Measurements from ENCODE around the gene FPR1.

The FPR1 gene

DNA sequence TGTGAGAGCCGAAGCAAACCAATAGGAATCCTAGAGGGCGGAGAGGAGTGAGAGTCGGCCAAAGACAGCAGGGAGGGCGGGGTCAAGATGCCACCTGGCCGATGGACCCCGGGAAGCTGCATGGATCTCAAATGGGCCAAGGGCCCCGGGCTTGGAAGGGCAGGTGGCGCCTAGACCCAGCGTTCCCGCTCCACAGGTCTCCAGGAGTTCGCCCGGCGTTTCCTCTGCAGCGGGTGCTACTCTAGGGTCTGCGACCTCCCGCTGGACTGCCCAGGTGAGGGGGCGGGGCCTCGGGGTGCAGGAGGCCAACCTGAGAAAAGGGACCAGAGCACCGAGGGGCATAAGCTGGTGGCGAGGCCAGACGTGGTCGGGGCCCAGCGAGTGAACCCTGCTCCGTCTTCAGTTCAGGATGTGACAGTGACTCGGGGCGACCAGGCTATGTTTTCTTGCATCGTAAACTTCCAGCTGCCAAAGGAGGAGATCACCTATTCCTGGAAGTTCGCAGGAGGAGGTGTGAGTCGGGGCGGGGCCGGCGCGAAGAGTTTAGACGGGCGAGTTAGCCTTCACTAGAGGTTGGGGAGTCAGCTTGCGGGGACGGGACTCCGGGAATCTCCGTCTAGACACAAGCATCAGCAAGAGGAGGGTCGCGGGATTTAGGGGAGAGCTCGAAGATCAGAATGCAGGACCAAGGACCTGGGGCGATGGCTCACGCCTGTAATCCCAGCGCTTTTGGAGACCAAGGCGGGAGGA lies 48.7 kb downstream of the FPR1 start:
- no peak for DNase-seq

DNA sequence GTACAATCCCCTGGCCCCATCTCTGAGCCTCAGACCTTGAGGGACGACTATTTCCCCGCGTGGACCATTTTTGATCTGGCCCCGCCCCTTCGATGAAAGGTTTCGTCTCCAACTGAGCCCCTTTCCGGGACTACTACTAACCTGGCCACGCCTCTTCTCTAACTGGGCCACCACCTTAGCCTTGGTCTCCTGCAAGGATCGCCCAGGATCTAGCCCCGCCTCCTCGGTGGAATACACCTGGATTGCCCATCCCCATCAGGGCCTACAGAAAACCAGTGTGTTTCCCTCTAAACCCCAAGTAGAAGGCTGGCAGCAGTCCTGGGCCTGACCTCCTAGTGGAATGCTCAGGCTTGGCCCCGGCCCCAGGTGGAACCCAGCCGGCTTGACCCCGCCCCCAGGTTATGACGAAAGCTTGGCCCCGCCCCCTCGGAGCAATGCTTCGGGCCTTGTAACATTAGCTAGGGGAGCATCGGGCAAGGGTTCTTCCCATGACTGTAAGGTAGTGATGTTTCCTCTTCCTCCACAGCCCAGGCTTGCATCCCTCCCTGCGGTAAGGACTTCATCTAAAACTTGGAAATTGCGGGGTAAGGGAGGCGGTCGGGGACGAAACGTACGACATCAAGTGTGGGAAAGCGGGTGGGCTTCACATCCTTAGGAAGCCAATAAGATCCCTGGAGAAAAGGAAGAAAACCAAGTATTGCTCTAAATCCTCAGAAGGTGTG lies 49.4 kb downstream of the FPR1 start:
- DNase-seq: no peak

DNA sequence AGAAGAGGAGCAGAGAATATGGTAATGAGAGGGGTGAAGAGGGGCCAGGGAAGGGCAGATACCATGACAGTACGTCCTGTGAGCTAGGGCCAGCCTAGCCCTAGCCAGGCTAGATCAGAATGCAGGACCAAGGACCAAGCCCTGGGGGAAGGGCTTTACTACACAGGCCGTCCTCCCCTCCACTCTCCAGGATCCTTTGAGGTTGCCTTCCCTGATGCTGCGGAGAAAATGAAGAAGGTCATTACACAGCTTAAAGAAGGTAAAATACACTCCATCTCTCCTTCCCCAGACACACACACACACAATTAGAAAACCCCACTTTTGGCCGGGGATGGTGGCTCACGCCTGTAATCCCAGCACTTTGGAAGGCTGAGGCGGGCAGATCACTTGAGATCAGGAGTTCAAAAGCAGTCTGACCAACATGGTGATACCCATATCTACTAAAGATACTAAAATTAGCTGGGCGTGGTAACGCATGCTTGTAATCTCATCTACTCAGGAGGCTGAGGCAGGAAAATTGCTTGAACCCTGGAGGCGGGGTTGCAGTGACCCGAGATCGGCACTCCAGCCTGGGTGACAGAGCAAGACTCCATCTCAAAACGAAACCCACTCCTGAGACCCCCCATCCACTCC lies 50.1 kb downstream of the FPR1 start:
- DNase-seq: no peak

DNA sequence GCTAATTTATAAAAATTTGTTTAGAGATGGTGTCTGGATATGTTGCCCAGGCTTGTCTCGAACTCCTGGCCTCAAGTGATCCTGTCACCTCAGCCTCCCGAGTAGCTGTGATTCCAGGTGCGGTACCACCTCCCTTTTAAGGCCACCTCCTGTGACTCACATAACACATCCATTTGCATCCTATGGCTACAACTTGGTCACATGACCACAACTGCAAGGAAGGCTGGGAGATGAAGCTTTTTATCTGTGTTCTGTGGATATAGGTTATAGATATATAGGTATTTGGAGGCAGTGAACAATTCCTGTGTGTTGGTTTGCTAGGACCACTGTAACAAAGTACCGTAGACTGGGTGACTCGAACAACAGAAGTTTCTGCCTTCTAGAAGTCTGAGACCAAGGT lies 52.5 kb downstream of the FPR1 start:
- no peak for DNase-seq

DNA sequence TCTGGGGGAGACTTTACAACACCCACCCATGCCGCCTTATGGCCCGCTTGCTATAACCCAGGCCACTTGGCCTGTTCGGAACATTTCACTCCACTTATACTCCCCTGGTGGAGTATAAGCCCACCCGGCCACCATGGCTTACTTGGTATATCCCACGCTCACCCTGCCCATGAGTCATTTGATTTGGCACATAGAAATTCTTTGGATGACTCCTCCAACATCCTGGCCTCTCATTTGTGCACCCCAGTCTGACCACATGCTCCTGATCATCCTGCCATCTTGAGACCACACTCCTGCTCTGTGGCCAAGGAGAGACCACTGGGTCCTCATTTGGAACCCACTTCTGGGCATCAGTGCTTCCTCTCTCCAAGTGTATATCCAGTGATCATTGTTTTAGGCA lies 53.4 kb downstream of the FPR1 start:
- no peak for DNase-seq

DNA sequence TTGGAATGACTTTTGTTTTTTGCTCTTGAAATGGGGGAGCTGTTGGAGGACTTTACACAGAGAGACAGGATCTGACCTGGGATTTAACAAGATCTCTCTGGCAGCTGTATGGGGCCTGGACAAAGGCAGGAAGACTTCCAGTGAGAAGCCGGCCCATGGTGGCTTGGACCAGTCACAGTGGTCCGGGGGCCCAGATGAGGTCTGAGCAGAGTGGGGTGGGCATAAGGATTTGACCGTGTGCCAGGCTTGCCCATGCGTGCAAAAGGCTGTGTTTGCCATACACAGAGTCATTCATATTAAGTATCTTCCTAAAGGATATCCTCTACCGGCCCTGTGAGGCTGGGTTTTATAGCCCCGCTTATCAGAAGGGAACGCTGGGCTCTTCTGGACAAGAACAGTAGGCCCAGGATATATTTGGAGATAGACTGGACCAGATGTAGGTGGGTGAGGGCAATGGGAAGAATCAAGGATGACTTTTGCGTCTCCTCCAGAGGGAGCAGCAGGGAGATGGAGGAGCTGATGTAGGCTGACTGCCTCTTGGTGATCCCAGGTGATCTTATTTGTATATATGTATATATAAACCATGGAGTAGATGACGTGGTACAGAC lies 54.4 kb downstream of the FPR1 start:
- DNase-seq: no peak

DNA sequence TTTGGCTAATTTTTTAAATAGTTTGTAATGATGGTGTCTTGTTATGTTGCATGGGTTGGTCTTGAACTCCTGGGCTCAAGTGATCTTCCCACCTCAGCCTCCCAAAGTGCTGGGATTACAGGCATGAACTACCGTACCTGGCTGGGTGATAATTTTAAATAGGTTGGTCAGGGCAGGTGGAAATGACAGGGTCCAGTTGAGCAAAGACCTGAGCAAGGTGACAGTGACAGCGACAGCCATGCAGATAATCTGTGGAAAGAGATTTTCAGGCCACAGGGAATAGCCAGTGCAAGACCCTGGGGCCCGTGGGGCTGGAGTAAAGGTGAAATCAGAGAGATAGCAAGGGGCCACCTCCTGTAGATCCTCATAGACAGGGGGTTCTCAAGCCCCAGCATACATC lies 55.1 kb downstream of the FPR1 start:
- DNase-seq: no peak
